GM18526 (cell line): ENCODE results near the gene MAP3K3.

Source experiments
- POLR2A ChIP-seq: IDR thresholded peaks from 3 replicates; pipeline ENCODE4 v1.6.1; 2011; ENCODE audit not compliant: insufficient read length; ENCODE audit errors: extremely low read depth

The MAP3K3 gene

DNA sequence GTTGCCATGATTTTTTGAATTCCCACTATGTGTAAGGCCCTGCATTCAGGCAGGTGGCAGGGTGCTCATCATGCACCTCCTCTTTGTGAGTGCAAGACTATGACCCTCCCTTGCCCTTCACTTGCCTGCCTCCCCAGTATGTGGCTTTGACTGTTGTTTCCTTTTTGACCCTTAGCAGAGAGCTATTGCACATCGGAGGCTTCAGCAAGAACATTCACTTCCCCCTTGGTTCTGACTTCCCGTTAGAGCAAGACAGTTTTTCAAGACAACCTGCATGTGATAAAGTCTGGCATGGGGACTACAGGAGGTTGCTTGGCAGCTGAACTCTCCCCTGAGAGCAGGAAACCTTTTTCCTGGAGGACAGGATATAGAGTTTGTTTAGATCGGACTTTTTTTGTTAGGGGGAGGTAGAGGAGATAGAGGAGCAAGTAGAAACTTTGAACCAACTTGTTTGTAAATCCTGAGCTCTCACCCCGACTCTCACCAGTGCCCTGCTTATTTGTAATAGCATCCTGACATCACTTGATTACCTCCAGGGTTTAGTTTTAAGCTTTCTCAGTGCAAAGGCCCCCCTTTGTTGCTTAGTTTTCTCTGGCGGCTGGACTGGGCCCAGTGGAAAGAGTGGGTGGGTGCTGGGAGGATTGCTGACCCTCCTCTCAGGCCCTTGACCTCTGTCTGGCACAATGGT, 43.5 kb downstream of the MAP3K3 start:
- no peak for TF ChIP-seq POLR2A

DNA sequence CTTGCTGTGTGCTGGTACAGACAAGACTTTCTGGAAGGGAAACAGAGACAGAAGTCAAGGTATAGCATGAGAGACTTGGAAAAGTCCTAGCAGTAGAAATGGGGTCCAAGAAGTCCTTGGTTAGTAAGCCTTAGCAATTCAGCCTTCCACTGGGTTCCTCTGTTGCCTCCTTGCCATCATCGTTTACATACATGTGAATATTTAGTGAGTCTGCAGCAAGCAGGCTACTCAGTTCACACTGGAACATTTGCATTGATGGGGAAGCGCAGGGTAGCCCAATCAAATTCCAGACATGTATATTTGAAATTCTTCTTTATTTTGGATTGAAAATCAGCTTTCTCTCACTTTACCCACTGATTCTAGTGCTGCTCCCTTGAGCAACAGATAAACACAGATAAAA, 50.6 kb downstream of the MAP3K3 start:
- TF ChIP-seq POLR2A: no peak

DNA sequence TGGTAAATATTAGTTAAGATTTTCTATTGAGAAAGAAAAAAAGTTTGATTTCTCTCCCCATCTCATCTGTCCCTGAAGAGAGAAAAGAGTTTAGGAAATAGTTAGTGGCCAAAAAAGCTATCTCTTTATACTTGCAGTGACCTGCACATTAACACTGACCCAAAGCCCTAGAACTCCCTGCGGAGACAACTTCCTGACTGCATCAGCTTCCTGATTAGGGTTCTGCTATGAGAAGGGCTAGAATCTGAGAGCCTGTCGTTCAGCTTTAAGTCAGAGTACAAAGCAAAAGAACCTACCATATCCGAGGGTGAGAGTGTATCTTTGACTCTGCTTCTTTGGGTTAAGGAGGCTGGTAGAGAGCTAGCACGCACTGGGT, 53.0 kb downstream of the MAP3K3 start:
- TF ChIP-seq POLR2A: no peak

GRCh38 chr17:63675607-63676546, 53.7 kb downstream of the MAP3K3 start:
- TF ChIP-seq POLR2A: no peak

- TF ChIP-seq POLR2A: no peak
Measured at GRCh38 chr17:63676584-63676983, 54.4 kb downstream of the MAP3K3 start.

GRCh38 chr17:63679214-63679613, 57.0 kb downstream of the MAP3K3 start:
- TF ChIP-seq POLR2A: no peak

GRCh38 chr17:63680700-63681099, 58.5 kb downstream of the MAP3K3 start:
- no peak for TF ChIP-seq POLR2A

GRCh38 chr17:63681530-63681929, 59.3 kb downstream of the MAP3K3 start:
- TF ChIP-seq POLR2A: no peak

DNA sequence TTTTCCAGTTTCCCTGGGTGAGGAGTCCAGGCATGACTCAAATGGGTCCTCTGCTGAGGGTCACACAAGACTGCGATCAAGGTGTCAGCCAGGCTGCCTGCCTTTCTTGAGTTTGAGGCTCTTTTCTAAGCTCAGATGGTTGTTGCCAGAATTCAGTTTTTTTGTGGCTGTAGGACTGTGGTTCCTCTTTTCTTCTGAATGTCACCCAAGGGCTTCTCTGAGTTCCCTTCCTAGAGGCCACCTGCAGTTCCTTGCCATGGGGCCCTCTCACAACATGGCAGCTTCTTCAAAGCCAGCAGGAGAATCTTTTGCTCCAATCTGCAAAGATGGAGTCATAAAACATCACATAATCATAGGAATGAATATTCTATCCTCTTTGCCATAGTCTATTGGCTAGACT, 60.2 kb downstream of the MAP3K3 start:
- TF ChIP-seq POLR2A: no peak

- TF ChIP-seq POLR2A: no peak
Measured at GRCh38 chr17:63682981-63683380, 60.8 kb downstream of the MAP3K3 start.

DNA sequence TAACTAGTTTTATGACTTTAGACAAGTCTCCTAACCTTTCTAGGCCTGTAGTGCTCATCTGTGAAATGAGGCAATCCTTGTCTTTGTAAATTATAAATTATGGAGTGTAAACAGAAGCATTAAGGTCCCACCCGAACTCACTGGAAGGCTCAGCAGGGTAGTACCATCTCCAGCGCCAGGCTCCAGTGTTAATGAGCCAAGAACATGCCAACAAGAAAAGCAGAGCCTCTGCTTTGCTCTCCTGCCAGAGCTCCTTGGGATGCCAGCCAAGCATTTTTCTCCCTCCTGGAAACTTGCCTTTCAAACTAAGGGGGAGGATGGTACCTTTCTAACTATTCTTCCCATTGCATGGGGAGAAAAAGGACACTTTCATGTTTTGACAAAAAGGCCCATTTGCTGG, 62.8 kb downstream of the MAP3K3 start:
- TF ChIP-seq POLR2A: no peak

GRCh38 chr17:63685578-63685977, 63.4 kb downstream of the MAP3K3 start:
- TF ChIP-seq POLR2A: no peak

DNA sequence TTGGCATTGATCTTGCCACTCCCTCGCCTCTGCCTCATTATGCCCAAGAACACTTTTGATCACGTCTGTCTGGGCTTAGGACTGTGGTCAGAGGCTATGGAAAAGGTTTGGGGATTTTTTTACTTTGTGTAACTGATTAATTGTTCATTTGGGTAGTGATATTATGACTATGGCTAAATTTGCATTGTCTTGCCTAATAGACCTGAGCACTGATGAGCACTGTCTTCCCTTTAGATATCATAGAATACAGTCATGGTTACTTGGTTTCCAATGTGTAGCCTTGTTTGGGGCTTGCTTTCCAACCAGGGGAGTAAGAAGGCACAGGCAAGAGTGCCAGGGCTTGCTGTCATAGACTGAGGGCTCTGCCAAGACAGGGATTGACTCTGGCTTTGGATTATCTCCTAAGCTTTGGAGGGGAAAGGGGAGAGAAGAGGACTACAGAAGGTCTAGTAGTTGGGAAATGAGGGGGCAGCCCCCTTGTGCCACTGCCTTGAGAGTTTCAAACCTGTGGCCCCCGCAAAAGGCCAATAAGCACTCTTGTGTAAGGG, 64.0 kb downstream of the MAP3K3 start:
- TF ChIP-seq POLR2A: no peak

DNA sequence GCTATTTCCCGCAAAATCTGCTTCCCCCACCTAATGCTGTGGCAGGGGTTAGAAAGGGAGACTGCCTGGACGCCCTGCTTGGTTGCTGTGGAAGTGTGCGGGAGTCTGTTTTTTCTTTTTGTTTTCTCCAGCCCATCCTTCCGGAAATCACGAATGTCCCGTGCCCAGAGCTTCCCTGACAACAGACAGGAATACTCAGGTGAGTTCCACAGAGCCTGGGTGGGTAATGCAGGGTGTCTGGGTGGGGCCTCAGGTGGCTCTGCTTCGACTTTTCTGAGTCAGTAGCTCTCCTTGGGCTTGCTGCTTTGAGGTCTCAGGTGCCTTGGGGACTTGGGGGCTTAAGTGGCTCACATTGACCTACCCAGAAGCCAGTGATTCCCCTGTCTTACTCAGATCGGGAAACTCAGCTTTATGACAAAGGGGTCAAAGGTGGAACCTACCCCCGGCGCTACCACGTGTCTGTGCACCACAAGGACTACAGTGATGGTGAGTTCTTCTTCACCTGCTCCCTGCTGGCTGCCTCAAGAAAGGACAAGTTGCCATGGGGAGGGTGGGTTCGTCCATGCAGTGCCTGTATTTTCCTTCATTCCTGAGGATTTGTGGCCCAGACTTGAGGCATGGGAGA, 66.3 kb downstream of the MAP3K3 start:
- no peak for TF ChIP-seq POLR2A

DNA sequence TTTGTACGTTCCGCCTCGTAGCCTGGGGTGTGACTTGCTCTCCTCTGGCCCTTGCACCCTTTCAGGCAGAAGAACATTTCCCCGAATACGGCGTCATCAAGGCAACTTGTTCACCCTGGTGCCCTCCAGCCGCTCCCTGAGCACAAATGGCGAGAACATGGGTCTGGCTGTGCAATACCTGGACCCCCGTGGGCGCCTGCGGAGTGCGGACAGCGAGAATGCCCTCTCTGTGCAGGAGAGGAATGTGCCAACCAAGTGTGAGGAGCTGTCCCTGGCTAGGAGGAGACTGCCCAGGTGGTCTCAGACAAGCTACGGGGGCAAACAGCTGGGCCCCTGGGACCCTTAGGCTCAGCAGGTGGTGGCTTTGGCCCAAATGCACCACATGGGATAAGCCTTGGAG, 67.3 kb downstream of the MAP3K3 start:
- no peak for TF ChIP-seq POLR2A

DNA sequence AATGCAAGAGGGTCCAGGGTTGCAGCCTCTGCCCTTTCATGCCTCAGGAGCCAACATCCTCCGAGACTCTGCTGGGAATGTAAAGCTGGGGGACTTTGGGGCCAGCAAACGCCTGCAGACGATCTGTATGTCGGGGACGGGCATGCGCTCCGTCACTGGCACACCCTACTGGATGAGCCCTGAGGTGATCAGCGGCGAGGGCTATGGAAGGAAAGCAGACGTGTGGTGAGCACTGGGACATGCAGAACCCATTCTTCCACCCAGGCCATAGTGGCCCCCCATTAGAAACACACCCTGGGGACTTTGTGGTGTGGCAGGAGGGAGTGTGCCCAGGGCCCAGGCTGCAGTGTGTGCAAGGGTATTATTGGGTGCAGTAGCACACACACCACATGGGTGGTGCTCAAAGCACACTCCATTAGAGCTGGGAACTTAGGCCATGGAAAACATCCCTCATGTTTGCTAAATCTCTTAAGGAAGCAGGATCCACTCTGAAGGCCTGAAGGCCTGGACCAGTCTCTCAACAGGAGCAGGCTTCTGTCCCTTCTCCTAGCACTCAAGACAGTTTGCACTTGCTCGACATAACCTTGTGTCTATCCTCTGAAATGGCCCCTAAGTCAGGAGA, 70.1 kb downstream of the MAP3K3 start:
- TF ChIP-seq POLR2A: no peak
